Measurements from ENCODE around the gene TTC27.
A peak's percentile ranks its signal among the peaks of the same experiment; 100 is the strongest.
"Not testable (repeated sequence)": the region's sequence is repeated elsewhere in the genome, so short reads cannot be mapped to it uniquely, and the experiment has no call there.

TTC27 gene

DNA sequence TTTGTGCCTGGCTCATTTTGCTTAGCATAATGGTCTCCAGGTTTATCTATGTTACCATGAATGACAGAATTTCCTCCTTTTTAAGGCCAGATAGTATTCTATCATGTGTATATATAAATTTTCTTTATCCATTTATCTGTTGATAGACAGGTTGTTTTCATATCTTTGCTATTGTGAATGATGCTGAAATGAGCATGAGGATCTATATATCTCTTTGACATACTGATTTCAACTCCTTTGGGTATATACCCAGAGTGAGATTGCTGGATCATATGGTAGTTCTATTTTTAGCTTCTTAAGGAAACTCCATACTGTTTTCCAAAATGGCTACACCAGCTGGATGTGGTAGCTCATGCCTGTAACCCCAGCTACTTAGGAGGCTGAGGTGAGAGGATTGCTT lies 232.5 kb downstream of the TTC27 start:
- DNase-seq = no peak

GRCh38 chr2:32862269-32863055 lies 234.6 kb downstream of the TTC27 start:
- DNase-seq = no peak

DNA sequence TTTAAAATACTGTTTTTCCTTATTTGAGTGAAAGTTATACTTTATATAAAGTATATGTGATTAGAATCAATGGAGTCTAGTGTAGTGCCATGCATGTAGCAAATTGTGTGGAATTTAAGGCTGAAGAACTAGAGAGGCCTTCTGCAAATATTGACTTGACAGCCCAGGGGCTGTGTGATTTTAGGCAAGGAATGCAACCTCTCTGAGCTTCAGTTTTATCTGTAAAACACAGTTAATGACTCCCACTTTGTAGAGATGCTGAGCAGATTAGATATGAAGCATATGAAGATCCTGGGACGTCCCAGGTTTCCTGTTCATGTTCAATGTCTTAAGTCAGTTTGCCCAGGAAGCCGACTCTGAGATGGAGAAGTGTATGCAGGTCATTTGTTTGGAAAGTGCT lies 235.5 kb downstream of the TTC27 start:
- DNase-seq = no peak

- peak; percentile 67 for DNase-seq
Measured at GRCh38 chr2:32863803-32864202, 236.0 kb downstream of the TTC27 start.

- DNase-seq = peak; percentile 95
Measured at GRCh38 chr2:32864334-32865111, 236.7 kb downstream of the TTC27 start.

DNA sequence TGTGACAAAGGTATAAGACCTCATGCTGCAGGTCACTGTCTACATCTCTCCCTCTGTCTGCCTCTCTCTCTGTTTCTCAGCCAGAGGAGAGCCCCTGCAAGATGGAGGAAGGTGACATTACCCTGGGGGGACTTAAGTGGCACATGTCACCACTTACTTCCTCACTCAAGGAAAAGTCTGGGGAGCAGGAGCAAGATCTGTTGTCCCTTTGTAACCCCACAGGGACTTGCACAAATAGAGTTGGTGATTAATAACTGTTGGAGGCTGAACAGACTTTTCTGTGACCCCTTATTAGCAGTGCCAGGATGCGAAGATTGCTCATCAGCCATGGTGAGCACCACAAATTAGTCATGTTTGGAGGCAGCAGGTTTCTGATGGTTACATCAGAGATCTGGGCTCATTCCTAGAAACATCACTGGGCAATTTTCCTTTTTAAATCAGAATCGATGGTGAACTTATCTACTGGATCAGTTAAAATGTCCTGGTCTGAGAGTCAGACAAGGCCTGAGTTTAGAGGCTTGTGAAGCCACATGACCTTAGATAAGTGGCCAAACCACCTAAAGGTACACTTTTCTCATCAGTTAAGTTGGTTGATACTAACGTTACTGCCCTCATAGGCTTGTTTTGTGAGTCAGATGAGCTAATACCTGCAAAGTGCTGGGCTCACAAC lies 237.7 kb downstream of the TTC27 start:
- peak; percentile 98 for DNase-seq

DNA sequence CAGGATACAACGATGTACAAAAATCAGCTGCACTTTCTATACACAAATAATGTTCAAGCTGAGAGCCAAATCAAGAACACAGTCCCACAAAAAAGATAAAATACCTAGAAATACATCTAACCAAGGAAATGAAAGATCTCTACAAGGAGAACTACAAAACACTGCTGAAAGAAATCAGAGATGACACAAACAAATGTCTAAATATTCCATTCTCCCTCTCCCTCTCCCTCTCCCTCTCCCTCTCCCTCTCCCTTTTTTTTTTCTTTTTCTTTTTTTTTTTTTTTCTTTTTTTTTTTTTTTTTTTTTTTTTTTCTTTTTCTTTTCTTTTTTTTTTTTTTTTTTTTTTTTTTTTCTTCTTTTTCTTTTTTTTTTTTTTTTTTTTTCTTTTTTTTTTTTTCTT lies 238.6 kb downstream of the TTC27 start:
- DNase-seq = not testable (repeated sequence)

Data from fibroblast of skin of back (primary cell).